Neural cell (in vitro differentiated cells): ENCODE results near the gene GPC5.

ENCODE experiments used
- EZH2 ChIP-seq: fragments of 200-600, 300-800 bp; shearing (Covaris generic), sonication (generic); IDR thresholded peaks from 2 replicates; pipeline ENCODE4 v1.6.1; 2014; ENCODE audit warnings: antibody characterized with exemption, low read length, borderline replicate concordance, mild to moderate bottlenecking; ENCODE audit not compliant: insufficient read depth, poor library complexity, severe bottlenecking
- MXI1 ChIP-seq: fragments of 450-650 bp; conservative IDR thresholded peaks from 2 replicates; pipeline ENCODE4 v1.6.1; 2014; ENCODE audit warnings: antibody characterized with exemption, mild to moderate bottlenecking; ENCODE audit not compliant: poor library complexity, severe bottlenecking
- POLR2AphosphoS5 ChIP-seq: IDR thresholded peaks from 2 replicates; pipeline ENCODE4 v1.6.1; 2012
- RAD21 ChIP-seq: fragments of 450-650 bp; conservative IDR thresholded peaks from 2 replicates; pipeline ENCODE4 v1.6.1; 2014; ENCODE audit warnings: antibody characterized with exemption, mild to moderate bottlenecking, moderate library complexity
- TAF1 ChIP-seq: IDR thresholded peaks from 2 replicates; pipeline ENCODE4 v1.6.1; 2012; ENCODE audit warnings: low read depth
- TF ChIP-seq, protein P1 (sequence below): fragments of 450-650 bp; IDR thresholded peaks from 2 replicates; pipeline ENCODE4 v1.5.1; 2014; ENCODE audit warnings: antibody characterized with exemption, mild to moderate bottlenecking, moderate library complexity; ENCODE audit not compliant: poor library complexity, severe bottlenecking
- TF ChIP-seq, protein P2 (sequence below): IDR thresholded peaks from 2 replicates; pipeline ENCODE4 v1.6.1; 2012; ENCODE audit warnings: borderline replicate concordance

DNA sequence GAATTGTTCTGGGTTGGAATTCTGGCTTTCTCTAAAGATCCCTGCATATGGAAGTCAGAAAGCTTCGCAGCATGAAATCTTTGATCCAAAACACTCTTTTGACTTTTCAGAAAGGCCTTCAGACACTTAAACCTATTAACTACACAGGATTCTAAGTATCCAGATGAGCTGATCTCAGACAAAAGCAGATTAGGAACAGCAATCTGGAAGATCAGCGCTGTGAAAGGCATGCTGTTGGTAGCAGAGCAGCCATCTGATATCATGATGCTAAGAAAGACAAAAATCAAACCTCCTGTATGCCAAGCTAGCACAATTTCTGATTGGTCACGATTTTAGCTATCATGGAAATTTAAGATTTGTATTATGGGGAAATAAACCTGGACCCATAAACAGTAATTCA lies 589.9 kb downstream of the GPC5 start:
- TF ChIP-seq, protein P1, sequence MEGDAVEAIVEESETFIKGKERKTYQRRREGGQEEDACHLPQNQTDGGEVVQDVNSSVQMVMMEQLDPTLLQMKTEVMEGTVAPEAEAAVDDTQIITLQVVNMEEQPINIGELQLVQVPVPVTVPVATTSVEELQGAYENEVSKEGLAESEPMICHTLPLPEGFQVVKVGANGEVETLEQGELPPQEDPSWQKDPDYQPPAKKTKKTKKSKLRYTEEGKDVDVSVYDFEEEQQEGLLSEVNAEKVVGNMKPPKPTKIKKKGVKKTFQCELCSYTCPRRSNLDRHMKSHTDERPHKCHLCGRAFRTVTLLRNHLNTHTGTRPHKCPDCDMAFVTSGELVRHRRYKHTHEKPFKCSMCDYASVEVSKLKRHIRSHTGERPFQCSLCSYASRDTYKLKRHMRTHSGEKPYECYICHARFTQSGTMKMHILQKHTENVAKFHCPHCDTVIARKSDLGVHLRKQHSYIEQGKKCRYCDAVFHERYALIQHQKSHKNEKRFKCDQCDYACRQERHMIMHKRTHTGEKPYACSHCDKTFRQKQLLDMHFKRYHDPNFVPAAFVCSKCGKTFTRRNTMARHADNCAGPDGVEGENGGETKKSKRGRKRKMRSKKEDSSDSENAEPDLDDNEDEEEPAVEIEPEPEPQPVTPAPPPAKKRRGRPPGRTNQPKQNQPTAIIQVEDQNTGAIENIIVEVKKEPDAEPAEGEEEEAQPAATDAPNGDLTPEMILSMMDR, result no peak
- no peak for TF ChIP-seq MXI1
- TF ChIP-seq, protein P2, sequence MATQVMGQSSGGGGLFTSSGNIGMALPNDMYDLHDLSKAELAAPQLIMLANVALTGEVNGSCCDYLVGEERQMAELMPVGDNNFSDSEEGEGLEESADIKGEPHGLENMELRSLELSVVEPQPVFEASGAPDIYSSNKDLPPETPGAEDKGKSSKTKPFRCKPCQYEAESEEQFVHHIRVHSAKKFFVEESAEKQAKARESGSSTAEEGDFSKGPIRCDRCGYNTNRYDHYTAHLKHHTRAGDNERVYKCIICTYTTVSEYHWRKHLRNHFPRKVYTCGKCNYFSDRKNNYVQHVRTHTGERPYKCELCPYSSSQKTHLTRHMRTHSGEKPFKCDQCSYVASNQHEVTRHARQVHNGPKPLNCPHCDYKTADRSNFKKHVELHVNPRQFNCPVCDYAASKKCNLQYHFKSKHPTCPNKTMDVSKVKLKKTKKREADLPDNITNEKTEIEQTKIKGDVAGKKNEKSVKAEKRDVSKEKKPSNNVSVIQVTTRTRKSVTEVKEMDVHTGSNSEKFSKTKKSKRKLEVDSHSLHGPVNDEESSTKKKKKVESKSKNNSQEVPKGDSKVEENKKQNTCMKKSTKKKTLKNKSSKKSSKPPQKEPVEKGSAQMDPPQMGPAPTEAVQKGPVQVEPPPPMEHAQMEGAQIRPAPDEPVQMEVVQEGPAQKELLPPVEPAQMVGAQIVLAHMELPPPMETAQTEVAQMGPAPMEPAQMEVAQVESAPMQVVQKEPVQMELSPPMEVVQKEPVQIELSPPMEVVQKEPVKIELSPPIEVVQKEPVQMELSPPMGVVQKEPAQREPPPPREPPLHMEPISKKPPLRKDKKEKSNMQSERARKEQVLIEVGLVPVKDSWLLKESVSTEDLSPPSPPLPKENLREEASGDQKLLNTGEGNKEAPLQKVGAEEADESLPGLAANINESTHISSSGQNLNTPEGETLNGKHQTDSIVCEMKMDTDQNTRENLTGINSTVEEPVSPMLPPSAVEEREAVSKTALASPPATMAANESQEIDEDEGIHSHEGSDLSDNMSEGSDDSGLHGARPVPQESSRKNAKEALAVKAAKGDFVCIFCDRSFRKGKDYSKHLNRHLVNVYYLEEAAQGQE, result no peak
- TF ChIP-seq EZH2, result no peak
- no peak for TF ChIP-seq TAF1
- no peak for TF ChIP-seq POLR2AphosphoS5
- no peak for TF ChIP-seq RAD21
